Stimulated activated CD8-positive, alpha-beta memory T cell treated with anti-CD3 and anti-CD28 coated beads, Interleukin-15, amount 100 ng/mL, for 1 hour (primary cell): ENCODE results near the gene PIBF1.

Experiments
- DNase-seq: peaks from one replicate; pipeline ENCODE4 v3.0.0-alpha.2; 2020; ENCODE audit warnings: low read depth

PIBF1 gene

DNA sequence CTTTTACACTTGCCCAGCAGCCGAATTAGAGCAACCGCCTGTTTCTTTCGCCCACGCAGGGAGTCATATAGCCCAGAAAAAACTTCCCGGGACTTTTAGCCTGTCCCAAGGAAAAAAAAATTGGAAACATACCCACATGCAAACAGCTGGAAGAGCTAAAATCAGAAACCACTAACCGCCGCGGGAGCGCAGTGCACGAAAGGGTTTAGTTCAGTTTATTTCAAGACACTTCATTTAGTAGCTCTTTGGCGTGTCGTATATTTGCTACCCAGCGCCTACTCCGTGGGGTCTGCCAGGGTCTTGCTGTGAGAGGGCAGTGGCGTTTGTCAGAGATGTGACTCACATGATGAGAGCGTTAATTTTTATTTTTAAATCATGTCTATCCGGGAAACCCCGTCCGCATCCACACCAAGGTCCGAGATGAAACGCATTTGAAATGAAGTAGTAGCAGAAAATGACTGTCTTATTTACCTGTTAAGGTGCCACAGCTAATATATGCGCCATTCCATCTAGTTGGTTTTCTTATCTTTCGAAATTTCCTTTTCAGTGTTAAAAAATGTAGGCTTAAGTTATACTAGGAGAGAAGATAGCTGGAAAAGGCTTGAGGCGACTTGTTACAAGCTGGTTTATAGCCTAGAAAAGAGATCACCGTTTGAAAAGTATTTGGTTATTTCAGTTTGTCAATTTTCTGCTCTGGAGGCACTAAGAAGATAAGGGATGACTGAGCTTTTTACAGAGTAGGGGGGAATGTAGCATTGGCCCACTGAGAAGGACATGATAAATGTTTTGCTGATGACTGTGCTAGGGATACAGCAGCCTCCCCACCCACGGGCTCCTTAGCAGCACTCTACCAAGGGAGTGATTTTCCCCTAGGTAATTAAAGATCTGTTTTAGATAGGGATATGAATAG lies 278.6 kb downstream of the PIBF1 start:
- DNase-seq = no peak

DNA sequence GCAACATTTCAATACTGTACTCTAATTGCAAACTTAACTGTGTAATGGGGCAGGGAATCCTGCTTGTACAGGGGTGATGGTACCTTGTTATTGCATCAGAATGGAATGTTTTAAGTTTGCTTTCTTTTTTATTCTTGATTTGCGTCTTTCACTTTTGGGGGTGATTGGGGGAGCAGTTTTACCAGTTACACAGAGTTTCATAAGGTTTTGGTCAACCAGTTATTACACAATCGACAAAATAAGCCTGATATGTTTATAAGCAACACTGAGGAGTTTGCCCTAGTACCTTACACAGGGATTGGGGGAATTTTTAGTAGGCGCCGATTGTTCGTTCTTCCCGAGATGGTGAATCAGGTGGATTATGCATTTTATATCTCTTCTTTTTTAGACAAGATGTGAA lies 279.5 kb downstream of the PIBF1 start:
- DNase-seq = no peak

DNA sequence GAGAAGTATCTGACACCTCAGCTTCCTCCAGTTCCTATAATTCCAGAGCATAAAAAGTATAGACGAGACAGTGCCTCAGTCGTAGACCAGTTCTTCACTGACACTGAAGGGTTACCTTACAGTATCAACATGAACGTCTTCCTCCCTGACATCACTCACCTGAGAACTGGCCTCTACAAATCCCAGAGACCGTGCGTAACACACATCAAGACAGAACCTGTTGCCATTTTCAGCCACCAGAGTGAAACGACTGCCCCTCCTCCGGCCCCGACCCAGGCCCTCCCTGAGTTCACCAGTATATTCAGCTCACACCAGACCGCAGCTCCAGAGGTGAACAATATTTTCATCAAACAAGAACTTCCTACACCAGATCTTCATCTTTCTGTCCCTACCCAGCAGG lies 279.9 kb downstream of the PIBF1 start:
- DNase-seq = no peak

- no peak for DNase-seq
Observed at GRCh38 chr13:73062468-73062867, 280.5 kb downstream of the PIBF1 start.

- DNase-seq = no peak
Observed at GRCh38 chr13:73063166-73063565, 281.2 kb downstream of the PIBF1 start.

DNA sequence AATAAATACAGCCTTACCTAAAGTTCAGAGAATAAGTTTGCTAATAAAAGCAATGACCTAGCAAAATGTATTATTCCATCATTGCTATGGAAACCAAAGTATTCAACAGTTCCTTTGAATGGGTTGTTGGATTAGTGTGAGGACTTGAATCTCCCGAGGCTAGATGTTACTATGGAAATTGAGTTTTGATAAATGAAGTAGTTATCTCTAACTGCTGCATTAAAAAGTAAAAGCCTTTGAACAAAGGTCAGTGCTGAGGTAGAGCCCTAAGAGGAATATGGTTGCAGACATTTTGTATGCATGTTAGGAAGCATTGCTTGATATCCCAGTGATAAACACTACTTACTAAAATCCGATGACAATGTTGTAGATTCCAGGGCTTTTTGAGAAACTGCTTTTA lies 283.1 kb downstream of the PIBF1 start:
- no peak for DNase-seq

DNA sequence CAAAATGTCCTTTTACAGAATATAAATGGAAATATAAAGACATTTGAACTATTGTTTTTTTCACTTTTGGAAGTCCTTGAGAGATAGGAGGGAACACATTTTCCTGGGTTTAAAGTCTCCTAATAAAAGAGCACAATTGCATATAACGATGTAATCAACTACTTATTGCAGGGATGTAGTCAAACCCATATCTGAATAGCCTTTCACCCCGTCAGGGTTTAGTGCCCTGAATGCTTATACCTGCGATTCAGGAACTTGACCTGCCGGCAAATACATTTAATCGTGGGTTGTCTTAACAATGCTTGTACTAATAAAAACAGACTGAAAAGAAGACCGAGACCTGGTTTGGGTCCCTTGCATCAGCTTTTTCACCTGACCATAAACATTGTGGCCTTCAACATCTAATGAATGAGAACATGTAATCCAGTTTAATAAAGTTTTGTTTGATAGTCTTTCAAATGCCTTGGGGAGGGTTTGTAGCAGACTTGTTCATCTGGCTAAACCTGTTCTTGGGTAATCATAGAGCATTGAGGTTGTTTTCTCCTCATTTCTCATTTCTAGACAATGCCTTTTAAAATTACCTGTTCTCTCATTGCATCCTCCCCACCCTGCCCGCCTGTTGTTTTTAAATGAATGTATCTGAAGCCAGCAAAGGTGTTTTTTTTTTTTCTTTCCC lies 283.9 kb downstream of the PIBF1 start:
- no peak for DNase-seq
